ENCODE measurements around the gene ABCB9.

DNA sequence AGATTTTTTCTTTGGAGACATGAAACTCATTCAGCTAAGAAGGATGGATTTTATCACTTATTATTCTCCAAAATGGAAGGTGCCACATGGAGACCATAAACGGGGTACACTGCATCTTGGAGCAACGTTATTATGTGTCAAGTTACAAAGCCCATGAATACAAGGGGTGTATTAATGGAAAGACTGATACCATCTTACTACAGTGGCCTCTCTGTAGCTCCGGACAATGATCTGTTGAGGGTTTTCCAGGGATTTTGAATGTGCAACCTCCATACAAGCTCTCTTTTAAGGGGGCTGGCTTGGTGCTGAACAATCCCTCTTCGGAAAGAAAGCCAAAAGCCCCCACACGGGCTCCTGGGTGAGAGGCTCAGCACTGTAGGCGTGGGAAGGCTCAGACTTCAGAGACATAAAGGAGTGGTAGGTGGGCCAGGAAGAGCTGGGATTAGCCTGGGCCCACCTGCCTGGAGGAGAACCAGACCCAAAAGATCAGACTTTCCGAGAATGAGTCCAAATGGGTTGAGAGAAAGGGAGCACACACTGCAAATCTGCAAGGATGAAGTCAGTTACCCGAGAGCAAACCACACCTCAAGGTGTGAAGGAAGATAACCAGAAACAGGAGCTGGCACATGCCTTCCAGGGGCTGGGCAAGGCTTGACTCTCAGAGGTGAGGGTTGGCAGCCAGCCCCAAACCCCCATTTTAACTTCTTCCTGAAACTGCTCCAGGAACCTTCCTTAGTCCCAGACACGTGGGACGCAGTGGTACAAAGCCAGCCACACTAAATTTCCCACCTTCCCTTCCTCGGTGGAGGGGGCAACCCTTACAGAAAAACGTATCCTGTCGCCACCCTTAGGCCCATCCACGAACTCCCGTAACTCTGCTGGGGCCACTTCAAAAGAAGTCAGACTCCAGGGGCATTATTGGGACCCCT lies 71.8 kb downstream of the ABCB9 start:
- TF ChIP-seq, protein P1, sequence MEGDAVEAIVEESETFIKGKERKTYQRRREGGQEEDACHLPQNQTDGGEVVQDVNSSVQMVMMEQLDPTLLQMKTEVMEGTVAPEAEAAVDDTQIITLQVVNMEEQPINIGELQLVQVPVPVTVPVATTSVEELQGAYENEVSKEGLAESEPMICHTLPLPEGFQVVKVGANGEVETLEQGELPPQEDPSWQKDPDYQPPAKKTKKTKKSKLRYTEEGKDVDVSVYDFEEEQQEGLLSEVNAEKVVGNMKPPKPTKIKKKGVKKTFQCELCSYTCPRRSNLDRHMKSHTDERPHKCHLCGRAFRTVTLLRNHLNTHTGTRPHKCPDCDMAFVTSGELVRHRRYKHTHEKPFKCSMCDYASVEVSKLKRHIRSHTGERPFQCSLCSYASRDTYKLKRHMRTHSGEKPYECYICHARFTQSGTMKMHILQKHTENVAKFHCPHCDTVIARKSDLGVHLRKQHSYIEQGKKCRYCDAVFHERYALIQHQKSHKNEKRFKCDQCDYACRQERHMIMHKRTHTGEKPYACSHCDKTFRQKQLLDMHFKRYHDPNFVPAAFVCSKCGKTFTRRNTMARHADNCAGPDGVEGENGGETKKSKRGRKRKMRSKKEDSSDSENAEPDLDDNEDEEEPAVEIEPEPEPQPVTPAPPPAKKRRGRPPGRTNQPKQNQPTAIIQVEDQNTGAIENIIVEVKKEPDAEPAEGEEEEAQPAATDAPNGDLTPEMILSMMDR (IDR thresholded peaks at IDR 0.05): no peak
- no peak for TF ChIP-seq POLR2A (IDR thresholded peaks at IDR 0.05)

All from right lobe of liver (tissue), 4 donors.